Forelimb muscle (tissue), 1 donor: Measurements from ENCODE around the gene CSTPP1. TPM values are rescaled to one million over a fixed set of nuclear protein-coding genes. Genes with fewer than 3 reads are reported as not detected.
"Not testable (repeated sequence)": the region's sequence is repeated elsewhere in the genome, so short reads cannot be mapped to it uniquely, and the experiment has no call there.

Experiments used
- DNase-seq: peaks from one replicate; pipeline ENCODE4 v3.0.0-alpha.2; 2013; ENCODE audit warnings: low read depth
- polyA plus RNA-seq: library from polyadenylated mRNA; unstranded; fragments of 120-200 nt; gene quantifications from one replicate; pipeline ENCODE4 v1.2.1, GENCODE V29; 2013; ENCODE audit not compliant: insufficient read length

CSTPP1 gene
- polyA plus RNA-seq, 1 donor, result 20.0 TPM

GRCh38 chr11:47099214-47099917, 162.8 kb downstream of the CSTPP1 start:
- DNase-seq, result no peak

GRCh38 chr11:47099918-47100315, 163.4 kb downstream of the CSTPP1 start:
- no peak for DNase-seq

- DNase-seq, result no peak
Measured at GRCh38 chr11:47101406-47101805, 164.8 kb downstream of the CSTPP1 start.

- DNase-seq, result no peak
Measured at GRCh38 chr11:47104261-47104950, 167.8 kb downstream of the CSTPP1 start.

DNA sequence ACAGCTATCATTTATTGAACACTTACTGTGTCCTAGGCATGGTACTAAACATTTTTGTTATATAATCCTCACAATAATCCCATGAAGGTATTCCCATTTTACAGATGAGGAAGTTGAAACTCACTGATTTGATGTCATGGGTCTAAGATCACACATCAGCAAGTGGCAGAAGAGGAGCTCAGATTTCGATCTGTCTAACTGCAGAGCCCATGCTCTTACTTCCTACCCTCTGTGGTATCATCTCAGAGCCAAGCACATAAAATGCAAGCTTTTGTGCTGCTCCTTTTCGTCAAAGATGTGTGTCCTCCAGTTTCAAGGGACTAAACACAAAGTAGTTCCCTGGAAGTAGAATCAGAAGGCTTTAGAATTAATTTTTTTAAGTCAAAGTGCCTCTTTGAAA, 169.0 kb downstream of the CSTPP1 start:
- DNase-seq, result no peak

GRCh38 chr11:47105974-47106373, 169.4 kb downstream of the CSTPP1 start:
- DNase-seq, result no peak

DNA sequence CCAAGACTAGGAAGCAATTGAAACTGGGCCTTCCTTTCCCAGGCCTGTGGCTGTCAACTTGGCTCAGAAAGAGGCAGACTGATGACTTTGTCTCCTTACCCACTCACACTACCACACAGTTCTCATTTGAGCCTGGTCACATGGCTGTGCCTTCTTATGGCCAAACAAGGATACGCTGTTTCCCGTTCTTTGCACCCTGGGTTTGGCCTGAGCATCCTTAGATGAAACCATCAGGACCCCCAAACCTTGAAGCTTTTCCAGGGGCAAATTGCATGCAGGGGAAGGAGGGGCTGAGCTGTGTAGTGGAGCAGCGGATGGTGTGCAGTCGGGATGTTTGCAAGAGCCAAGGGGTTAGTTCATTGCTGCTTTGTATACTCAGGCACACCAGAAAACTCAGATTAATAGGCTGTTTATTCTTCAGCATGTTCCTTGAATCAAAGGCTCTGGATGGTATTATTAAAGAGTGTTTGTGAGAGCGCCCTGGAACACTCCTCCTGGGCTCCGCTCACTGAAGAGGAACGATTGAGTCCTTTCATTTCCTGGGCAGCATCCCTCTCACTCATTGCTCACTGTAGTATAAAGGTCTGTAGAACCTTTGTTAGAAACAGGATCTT, 170.3 kb downstream of the CSTPP1 start:
- DNase-seq, result no peak

DNA sequence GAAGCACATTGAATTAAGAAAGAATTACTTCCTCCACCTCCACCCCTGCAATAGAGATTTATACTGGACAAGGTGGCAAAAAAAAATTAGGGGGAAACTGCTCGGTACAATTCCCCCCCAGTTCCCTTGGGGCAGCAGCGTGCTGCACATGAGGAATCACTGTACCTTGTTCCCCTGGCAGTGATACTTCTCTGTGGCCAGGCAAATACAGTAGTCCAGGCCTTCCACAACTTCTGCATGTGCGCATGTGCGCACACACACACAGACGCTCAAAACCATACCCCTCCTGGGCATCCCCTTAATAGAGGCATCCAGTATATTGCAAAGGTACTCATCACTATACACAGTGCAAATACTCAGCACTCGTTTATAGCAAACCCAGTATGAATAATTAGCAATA, 171.2 kb downstream of the CSTPP1 start:
- DNase-seq, result no peak

- no peak for DNase-seq
Measured at GRCh38 chr11:47108214-47108613, 171.7 kb downstream of the CSTPP1 start.

- DNase-seq, result no peak
Measured at GRCh38 chr11:47109051-47109726, 172.6 kb downstream of the CSTPP1 start.

- DNase-seq, result no peak
Measured at GRCh38 chr11:47109727-47110246, 173.2 kb downstream of the CSTPP1 start.

DNA sequence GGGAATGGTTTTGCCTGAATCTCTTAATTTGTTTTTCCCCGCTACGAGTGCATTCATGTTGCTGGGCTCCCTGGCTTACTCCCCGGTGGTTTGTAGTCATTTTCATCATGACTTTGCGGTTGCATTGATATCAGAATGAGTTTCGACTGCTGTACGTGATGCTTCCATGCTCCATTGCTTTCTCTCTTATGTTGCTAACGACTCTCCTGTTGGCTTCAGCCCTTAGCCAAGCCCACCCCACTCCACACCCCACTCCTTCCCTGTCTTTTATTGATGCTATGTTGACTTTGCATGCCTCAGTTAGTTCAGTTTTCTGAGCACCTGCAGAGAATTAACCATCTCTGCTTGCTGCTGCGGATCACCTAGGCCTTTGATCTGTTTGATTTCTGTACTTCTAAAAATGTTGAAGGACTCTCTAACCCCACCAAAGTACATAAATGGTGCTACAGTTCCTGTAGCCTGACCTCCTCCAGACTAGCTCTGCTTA, 174.8 kb downstream of the CSTPP1 start:
- no peak for DNase-seq

DNA sequence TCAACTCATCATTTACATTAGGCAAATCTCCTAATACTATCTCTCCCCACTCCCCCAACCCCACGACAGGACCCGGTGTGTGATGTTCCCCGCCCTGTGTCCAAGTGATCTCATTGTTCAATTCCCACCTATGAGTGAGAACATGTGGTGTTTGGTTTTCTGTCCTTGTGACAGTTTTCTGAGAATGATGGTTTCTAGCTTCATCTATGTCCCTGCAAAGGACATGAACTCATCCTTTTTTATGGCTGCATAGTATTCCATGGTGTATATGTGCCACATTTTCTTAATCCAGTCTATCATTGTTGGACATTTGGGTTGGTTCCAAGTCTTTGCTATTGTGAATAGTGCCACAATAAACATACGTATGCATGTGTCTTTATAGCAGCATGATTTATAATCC, 176.4 kb downstream of the CSTPP1 start:
- not testable (repeated sequence) for DNase-seq

DNA sequence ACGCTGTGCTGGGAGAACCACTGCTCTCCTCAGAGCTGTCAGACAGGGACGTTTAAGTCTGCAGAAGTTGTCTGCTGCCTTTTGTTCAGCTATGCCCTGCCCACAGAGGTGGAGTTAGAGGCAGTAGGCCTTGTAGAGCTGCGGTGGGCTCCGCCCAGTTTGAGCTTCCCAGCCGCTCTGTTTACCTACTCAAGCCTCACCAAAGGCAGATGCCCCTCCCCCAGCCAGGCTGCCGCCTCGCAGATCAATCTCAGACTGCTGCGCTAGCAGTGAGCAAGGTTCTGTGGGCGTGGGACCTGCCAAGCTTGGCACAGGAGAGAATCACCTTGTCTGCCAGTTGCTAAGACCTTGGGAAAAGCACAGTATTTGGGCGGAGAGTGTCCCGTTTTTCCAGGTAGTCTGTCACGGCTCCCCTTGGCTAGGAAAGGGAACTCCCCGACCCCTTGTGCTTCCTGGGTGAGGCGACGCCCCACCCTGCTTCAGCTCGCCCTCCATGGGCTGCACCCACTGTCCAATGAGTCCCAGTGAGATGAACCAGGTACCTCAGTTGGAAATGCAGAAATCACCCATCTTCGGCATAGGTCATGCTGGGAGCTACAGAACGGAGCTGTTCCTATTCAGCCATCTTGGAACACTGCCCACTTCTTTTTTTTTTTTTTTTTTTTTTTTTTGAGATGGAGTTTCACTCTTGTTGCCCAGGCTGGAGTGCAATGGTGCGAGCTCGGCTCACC, 182.6 kb downstream of the CSTPP1 start:
- DNase-seq, result not testable (repeated sequence)

- no peak for DNase-seq
Measured at GRCh38 chr11:47121056-47121455, 184.5 kb downstream of the CSTPP1 start.

GRCh38 chr11:47121731-47122130, 185.2 kb downstream of the CSTPP1 start:
- DNase-seq, result no peak

DNA sequence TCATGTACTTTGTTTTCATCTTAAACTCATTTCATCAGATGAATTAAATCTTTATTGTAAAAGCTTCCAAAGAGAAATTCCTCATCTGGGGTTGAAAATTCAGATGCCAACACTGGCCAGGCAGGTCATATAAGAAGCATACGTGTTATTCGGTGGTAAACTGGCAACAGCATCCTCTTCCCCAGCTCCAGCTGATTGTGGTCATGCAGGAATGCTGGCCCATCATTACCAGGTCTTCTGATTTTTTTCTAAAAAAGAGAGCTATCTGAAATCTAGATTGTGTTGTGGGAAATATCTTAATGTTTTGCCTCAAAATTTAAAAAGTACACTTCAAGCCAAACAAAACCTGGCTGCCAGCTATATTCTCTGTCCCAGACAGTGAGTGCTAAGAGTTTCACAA, 186.5 kb downstream of the CSTPP1 start:
- no peak for DNase-seq

- DNase-seq, result no peak
Measured at GRCh38 chr11:47124675-47125074, 188.1 kb downstream of the CSTPP1 start.

DNA sequence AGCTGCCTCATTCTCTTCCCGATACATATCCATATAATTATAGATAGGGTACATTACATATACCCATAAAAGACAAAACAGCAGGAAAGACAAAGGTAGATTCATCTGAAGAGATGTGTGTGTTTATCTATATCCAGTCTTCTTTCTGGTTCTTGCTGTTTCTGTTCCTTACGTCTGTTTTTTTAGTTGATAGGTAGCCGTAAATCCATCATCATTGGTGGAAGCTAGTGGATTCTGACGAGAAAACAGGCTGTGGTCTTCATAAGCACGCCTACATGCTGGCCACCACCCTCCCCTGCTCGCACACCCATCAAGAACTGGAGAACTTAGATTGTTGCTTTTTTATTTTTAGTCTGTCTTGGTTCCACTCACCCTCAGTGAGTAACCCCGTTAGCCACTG, 188.5 kb downstream of the CSTPP1 start:
- no peak for DNase-seq

GRCh38 chr11:47127213-47127612, 190.7 kb downstream of the CSTPP1 start:
- DNase-seq, result no peak

- DNase-seq, result no peak
Measured at GRCh38 chr11:47130543-47130942, 194.0 kb downstream of the CSTPP1 start.
